Measurements from ENCODE around the gene PRKCE.
"Not testable (repeated sequence)": the region's sequence is repeated elsewhere in the genome, so short reads cannot be mapped to it uniquely, and the experiment has no call there.

PRKCE gene

DNA sequence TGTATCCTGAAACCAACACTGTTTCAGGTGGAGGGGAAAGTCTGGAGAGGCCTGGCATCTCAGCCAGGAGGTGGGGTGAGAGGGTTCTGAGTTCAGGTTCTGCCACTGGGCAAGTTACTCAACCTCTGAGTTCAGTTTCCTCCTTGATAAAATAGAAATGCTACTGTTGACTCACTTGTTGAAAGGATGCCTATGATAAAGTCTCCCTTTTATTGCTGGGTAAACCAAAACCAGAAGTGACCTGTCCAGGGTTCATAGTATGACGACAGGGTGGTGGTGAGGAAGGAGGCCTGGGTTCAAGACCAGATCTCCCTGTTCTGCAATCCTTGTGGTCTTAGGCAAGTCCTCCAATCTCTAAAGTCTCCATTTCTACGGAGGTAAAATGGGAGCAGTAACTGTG lies 232.7 kb downstream of the PRKCE start:
- Histone ChIP-seq H3K9ac (ENCODE audit: insufficient read length) (no peak overlapping the region), H3K36me3 (ENCODE audit: insufficient read depth, low read length) (no peaks in the 10 kb centered on the region), H3K9me3 (ENCODE audit: low read depth, low read length) (no peaks in the 10 kb centered on the region), H3K4me3 (no peak overlapping the region), H3K27ac (no peak overlapping the region)
- no peak for TF ChIP-seq EZH2 (IDR thresholded peaks at IDR 0.05)
- no peak for TF ChIP-seq POLR2AphosphoS5 (IDR thresholded peaks at IDR 0.05; ENCODE audit: borderline replicate concordance, low read depth, low read length)
- no peak for TF ChIP-seq FOXP2 (optimal IDR thresholded peaks at IDR 0.05; ENCODE audit: control extremely low read depth, extremely low read length, insufficient read depth)
- no peak for DNase-seq (ENCODE audit: low read depth, low spot score)

DNA sequence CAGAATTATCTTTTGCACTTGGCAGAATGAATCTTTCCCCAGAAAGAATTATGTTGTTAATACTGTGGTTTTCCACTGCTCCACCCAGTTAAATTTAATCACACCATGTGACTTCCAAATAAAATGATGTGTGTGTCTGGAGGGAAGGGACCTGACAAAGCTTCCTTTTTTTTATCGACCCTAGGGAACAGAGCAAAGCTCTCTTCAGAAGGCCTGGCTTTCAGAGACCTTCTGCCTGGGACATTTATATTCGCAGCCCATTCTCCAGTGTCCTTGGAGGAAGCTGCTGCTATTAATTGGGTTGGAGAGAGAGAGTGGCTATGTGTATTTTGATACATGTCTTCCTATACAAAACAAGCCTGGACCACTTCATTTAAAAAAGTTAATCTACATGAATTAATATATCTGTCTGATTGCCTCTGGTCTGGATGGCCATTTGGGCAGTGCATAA lies 233.7 kb downstream of the PRKCE start:
- TF ChIP-seq POLR2AphosphoS5 (IDR thresholded peaks at IDR 0.05; ENCODE audit: borderline replicate concordance, low read depth, low read length) = no peak
- TF ChIP-seq FOXP2 (optimal IDR thresholded peaks at IDR 0.05; ENCODE audit: control extremely low read depth, extremely low read length, insufficient read depth) = no peak
- TF ChIP-seq EZH2 (IDR thresholded peaks at IDR 0.05) = no peak
- DNase-seq (ENCODE audit: low read depth, low spot score) = no peak
- H3K9ac ChIP-seq (ENCODE audit: insufficient read length) = no peak overlapping the region
- no peaks in the 10 kb centered on the region for H3K36me3 ChIP-seq (ENCODE audit: insufficient read depth, low read length)
- no peak overlapping the region for H3K27ac ChIP-seq
- no peaks in the 10 kb centered on the region for H3K9me3 ChIP-seq (ENCODE audit: low read depth, low read length)
- H3K4me3 ChIP-seq = no peak overlapping the region

DNA sequence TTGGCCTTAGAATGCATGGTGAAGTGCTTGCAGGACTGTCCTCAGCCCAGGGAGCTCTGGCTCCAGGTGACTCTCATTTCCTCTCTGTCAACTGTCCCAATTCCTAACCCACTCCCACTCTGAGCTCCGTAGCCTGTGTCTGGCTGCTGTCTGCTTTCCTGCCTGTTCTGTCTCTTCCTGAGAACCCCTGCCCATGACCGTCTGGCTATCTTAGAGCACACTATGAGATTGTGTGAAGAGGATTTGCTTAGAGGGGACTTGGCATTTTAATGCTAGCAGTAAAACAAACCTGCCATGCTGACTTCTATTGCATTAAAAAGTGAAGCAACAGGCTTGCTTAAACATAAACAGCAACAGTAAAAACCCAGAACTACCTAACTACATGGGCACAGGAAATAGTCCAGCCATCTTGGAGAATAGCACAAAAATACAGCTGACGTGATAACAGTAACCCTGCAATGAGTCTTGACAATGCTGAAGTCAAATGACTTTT lies 234.7 kb downstream of the PRKCE start:
- H3K9ac ChIP-seq (ENCODE audit: insufficient read length) = no peak overlapping the region
- no peak for TF ChIP-seq EZH2 (IDR thresholded peaks at IDR 0.05)
- no peak for TF ChIP-seq POLR2AphosphoS5 (IDR thresholded peaks at IDR 0.05; ENCODE audit: borderline replicate concordance, low read depth, low read length)
- no peak for TF ChIP-seq FOXP2 (optimal IDR thresholded peaks at IDR 0.05; ENCODE audit: control extremely low read depth, extremely low read length, insufficient read depth)
- H3K9me3 ChIP-seq (ENCODE audit: low read depth, low read length) = no peaks in the 10 kb centered on the region
- H3K27ac ChIP-seq = no peak overlapping the region
- no peak overlapping the region for H3K4me3 ChIP-seq
- no peaks in the 10 kb centered on the region for H3K36me3 ChIP-seq (ENCODE audit: insufficient read depth, low read length)
- no peak for DNase-seq (ENCODE audit: low read depth, low spot score)

DNA sequence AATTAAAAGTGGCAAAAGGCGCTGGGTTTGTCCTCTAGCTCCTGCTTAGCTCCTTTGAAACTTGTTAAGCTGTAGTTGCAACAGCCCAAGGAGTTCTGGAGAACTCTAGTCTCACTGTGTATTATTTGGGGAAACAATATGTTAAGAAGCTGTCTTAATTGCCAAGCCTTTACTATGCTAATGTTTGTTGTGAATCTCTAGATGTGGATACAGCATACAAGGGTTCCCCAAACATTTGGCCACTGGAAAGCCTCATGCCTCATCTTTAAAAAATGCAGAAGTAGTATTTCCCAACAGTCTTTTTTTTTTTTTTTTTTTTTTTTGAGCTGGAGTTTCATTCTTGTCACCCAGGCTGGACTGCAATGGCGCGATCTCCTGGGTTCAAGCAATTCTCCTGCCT lies 236.7 kb downstream of the PRKCE start:
- Histone ChIP-seq H3K36me3 (ENCODE audit: insufficient read depth, low read length) (no peaks in the 10 kb centered on the region), H3K9me3 (ENCODE audit: low read depth, low read length) (no peaks in the 10 kb centered on the region), H3K4me3 (no peak overlapping the region), H3K9ac (ENCODE audit: insufficient read length) (no peak overlapping the region), H3K27ac (no peak overlapping the region)
- no peak for TF ChIP-seq EZH2 (IDR thresholded peaks at IDR 0.05)
- TF ChIP-seq FOXP2 (optimal IDR thresholded peaks at IDR 0.05; ENCODE audit: control extremely low read depth, extremely low read length, insufficient read depth) = no peak
- no peak for TF ChIP-seq POLR2AphosphoS5 (IDR thresholded peaks at IDR 0.05; ENCODE audit: borderline replicate concordance, low read depth, low read length)
- DNase-seq (ENCODE audit: low read depth, low spot score) = no peak

DNA sequence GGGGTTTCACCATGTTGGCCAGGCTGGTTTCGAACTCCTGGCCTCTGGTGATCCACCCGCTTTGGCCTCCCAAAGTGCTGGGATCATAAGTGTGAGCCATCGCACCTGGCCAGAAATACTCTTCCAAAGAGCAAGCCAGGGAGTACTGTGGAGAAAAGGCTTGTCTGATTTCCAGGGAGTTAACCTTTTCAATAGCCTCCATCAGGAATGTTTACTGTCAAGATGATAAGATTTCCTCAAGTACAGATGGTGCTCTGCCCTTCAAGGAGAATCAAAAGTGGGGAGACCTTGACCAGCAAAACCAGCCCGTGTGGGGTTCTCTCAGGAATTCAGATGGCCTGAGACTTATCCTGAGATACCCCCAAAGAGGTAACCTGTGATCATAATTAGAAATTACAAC lies 237.2 kb downstream of the PRKCE start:
- TF ChIP-seq POLR2AphosphoS5 (IDR thresholded peaks at IDR 0.05; ENCODE audit: borderline replicate concordance, low read depth, low read length) = no peak
- TF ChIP-seq EZH2 (IDR thresholded peaks at IDR 0.05) = no peak
- TF ChIP-seq FOXP2 (optimal IDR thresholded peaks at IDR 0.05; ENCODE audit: control extremely low read depth, extremely low read length, insufficient read depth) = no peak
- Histone ChIP-seq H3K4me3 (no peak overlapping the region), H3K27ac (no peak overlapping the region), H3K9me3 (ENCODE audit: low read depth, low read length) (no peaks in the 10 kb centered on the region), H3K9ac (ENCODE audit: insufficient read length) (no peak overlapping the region), H3K36me3 (ENCODE audit: insufficient read depth, low read length) (no peaks in the 10 kb centered on the region)
- no peak for DNase-seq (ENCODE audit: low read depth, low spot score)

DNA sequence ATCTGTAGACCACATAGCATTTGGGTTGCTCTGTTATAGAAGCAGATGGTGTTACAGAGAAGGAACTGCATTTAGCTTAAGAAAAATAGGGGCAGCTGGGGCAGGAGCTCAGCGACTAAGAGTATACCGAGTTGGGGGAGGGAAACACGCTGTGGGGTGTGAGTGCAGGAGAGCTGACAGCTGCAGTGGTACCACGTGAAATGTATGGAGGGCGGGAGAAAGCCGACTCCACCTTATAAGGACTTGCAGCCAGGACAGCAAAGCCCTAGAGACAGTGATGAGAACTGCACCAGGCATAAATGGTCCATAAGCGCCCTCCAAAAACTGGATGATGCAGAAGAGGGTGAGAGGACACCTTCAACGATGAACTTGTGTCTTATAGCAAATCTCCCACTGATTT lies 237.6 kb downstream of the PRKCE start:
- TF ChIP-seq FOXP2 (optimal IDR thresholded peaks at IDR 0.05; ENCODE audit: control extremely low read depth, extremely low read length, insufficient read depth) = no peak
- no peak for TF ChIP-seq POLR2AphosphoS5 (IDR thresholded peaks at IDR 0.05; ENCODE audit: borderline replicate concordance, low read depth, low read length)
- TF ChIP-seq EZH2 (IDR thresholded peaks at IDR 0.05) = no peak
- H3K36me3 ChIP-seq (ENCODE audit: insufficient read depth, low read length) = no peaks in the 10 kb centered on the region
- H3K4me3 ChIP-seq = no peak overlapping the region
- no peak for DNase-seq (ENCODE audit: low read depth, low spot score)
- no peaks in the 10 kb centered on the region for H3K9me3 ChIP-seq (ENCODE audit: low read depth, low read length)
- no peak overlapping the region for H3K9ac ChIP-seq (ENCODE audit: insufficient read length)
- no peak overlapping the region for H3K27ac ChIP-seq

DNA sequence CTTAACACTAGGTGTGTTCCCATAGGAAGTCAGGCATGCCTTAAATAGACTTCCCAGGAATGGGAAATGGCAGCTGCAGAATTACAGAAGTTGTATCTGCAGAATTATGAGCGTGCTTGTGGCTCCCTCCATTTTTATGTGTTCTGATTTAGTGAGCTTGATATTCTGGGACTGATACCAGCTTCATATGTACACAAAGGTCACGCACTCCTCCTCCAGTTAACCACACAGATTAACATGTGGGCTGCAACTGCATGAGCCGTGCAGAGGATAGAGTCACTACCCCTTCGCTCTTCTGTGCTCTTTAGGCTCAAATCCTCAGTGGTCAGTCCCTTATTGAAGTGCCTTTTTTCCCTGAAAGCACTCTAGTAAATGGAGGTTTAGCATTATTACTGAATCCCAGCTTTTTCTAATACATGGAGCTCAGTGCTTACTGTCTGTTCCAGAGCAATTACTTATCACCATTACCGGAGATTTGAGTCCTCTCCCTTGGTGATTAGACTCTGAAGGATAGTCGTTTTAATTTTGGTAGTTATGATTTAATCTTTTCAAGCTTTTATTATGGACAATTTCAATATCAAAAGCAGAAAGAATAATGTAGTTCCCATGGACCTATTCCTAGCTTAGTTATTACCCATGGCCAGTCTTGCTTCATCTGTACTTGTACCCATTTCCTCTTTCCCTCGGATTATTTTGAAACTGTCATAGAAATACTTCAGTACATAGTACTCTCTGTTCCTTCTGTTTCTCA lies 238.3 kb downstream of the PRKCE start:
- Histone ChIP-seq H3K9ac (ENCODE audit: insufficient read length) (no peak overlapping the region), H3K4me3 (no peak overlapping the region), H3K36me3 (ENCODE audit: insufficient read depth, low read length) (no peaks in the 10 kb centered on the region), H3K27ac (no peak overlapping the region), H3K9me3 (ENCODE audit: low read depth, low read length) (no peaks in the 10 kb centered on the region)
- no peak for TF ChIP-seq POLR2AphosphoS5 (IDR thresholded peaks at IDR 0.05; ENCODE audit: borderline replicate concordance, low read depth, low read length)
- no peak for TF ChIP-seq FOXP2 (optimal IDR thresholded peaks at IDR 0.05; ENCODE audit: control extremely low read depth, extremely low read length, insufficient read depth)
- no peak for TF ChIP-seq EZH2 (IDR thresholded peaks at IDR 0.05)
- DNase-seq (ENCODE audit: low read depth, low spot score) = no peak

DNA sequence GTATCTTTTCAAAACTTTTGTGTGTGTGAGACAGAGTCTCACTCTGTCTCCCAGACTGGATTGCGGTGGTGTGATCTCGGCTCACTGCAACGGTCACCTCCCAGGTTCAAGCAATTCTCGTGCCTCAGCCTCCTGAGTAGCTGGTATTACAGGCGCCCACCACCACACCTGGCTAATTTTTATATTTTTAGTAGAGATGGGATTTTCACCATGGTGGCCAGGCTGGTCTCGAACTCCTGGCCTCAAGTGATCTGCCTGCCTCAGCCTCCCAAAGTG lies 238.8 kb downstream of the PRKCE start:
- H3K9me3 ChIP-seq (ENCODE audit: low read depth, low read length); H3K36me3 ChIP-seq (ENCODE audit: insufficient read depth, low read length); H3K4me3 ChIP-seq; H3K27ac ChIP-seq; DNase-seq (ENCODE audit: low read depth, low spot score); H3K9ac ChIP-seq (ENCODE audit: insufficient read length): not testable (repeated sequence)

DNA sequence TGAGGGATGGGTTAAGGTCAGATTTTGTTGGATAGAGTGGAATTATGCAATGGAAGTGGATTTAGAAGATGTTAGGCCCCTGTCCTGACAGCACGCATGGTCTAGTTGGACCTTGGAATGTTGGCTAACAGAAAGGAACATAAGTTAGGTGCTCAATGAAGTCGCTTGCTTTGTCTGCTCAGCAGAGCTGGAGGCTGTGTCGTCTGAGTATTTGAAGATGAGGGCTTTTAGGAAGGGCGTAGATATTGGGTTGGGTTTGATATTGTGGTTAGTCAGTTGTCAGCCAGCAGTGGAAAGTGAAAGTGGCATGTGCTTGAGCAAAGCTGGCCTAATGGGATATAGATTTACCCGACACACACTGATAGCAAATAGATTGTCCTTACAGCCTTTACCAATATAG lies 239.3 kb downstream of the PRKCE start:
- Histone ChIP-seq H3K36me3 (ENCODE audit: insufficient read depth, low read length) (no peaks in the 10 kb centered on the region), H3K9ac (ENCODE audit: insufficient read length) (no peak overlapping the region), H3K9me3 (ENCODE audit: low read depth, low read length) (no peaks in the 10 kb centered on the region), H3K27ac (no peak overlapping the region), H3K4me3 (no peak overlapping the region)
- TF ChIP-seq FOXP2 (optimal IDR thresholded peaks at IDR 0.05; ENCODE audit: control extremely low read depth, extremely low read length, insufficient read depth) (no peak), EZH2 (IDR thresholded peaks at IDR 0.05) (no peak), POLR2AphosphoS5 (IDR thresholded peaks at IDR 0.05; ENCODE audit: borderline replicate concordance, low read depth, low read length) (no peak)
- DNase-seq (ENCODE audit: low read depth, low spot score) = no peak
